GM12864 (cell line): ENCODE data around the gene CD109.

Source experiments
- DNase-seq: peaks from one replicate; pipeline ENCODE4 v3.0.0-alpha.2; 2011; ENCODE audit warnings: low read depth
- H3K4me3 ChIP-seq: 2 replicates; pipeline ENCODE4 v1.5.1; 2011; ENCODE audit warnings: mild to moderate bottlenecking, low read depth, low read length, control low read depth
- CTCF ChIP-seq: IDR thresholded peaks from 2 replicates; pipeline ENCODE4 v1.5.1; 2011; ENCODE audit warnings: low read depth, mild to moderate bottlenecking, moderate library complexity, low read length, control low read depth, inconsistent platforms; ENCODE audit errors: missing control alignments

The CD109 gene

DNA sequence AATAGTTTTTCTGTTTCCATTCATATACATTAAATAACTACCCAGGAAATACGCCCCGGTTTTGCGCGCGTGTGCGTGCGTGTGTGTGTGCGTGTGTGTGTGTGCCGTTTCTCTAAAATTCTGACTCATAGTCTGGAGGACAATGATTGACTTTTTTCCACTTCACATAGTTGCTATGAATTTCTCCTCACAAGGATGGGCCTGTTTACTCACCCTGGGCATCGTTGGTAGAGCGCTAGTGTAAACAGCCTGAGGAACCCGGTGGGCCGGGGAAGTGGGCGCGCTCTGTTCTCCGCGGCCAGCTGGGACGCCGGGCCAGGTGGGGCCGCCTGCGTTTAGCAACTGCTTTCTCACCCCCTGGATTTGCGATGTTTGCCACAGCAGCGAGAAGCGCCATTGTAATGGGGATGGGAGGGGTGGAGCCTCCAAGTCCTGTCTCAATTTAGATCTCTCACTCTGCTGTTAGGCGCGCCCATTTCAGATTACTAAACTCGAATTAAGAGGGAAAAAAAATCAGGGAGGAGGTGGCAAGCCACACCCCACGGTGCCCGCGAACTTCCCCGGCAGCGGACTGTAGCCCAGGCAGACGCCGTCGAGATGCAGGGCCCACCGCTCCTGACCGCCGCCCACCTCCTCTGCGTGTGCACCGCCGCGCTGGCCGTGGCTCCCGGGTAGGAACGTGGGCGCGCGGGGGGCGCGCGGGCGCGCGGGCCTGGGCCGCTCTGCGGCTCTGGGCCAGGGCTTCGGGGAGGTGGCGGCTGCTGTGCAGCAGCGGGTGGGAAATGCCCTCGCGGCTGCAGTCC lies at the start of gene CD109:
Gene CD109, plus strand, starts transcription at position 585 of the 803 bp plus-strand sequence. Its CDS starts 13 bp downstream, at position 598.
- no peak for DNase-seq
- peak within 1 kb of the TSS; percentile 27 for H3K4me3 ChIP-seq
- no peak for TF ChIP-seq CTCF

DNA sequence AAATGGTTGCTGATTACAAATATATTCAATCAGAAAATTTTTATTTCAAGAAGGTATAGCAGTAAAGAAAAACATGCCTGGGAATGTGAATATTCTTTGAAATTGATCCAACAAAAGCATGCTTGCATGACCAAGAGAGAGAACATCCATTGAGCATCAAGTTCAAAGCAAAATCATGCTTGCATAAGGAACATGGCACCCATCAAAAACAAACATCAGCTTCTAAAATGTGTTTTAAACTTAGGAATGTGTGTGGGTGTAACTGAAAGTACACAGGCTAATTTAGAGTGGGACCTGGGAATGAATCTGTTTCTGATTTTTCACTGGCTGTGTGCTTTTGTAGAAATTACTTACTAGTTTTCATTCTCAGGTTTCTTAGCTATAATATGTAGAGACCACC lies 47.8 kb upstream of the CD109 start:
- TF ChIP-seq CTCF, result no peak
- H3K4me3 ChIP-seq, result no peak overlapping the region
- DNase-seq, result no peak

GRCh38 chr6:73649783-73650182 lies 46.2 kb upstream of the CD109 start:
- TF ChIP-seq CTCF, result no peak
- DNase-seq, result no peak
- H3K4me3 ChIP-seq, result no peak overlapping the region

DNA sequence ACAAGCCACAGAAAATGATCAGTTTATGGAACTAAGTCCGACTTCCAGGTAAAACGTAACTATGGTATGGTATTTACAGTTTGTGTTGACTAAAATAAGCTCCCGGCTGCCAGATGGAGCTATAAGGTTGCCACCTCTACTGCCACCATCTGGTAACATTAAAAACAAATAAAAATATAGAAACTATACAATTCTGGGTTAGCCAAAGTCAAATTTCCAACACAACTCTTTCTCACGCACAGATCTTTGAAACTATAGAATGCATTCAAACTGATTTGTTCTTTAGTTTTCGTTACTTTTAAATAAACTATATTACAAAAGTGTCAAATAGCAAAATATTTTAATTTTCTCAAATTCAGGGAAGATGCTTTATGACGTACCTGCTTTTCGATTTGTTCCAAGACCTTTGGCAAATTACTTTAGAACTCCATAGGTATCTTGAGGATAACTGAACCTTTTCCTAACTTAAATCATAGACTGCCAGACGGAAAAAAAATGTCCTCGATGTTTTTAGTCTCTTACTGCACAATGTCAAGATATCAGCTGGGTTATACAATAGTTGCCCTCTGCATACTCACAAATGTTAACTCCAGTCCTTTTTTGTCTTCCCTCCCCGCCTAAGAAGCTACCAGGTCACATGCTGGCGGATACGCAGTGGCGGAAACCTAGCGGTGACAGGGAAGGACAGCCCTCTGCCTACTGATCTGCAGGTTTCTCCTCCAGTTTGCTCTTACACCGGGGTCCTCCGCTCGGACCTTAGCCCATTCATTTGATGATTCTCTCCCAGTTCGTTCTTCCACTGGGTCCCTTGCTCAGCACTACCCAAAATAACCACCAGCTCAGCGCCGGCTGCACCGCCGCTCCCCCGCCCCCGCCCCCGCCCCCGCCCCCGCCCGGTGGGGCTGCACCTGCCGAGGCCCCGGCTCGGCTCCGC lies 43.1 kb upstream of the CD109 start:
- H3K4me3 ChIP-seq, result peak overlapping the region; percentile 99
- TF ChIP-seq CTCF, result peak; percentile 39
- peak; percentile 72 for DNase-seq

GRCh38 chr6:73653571-73654424 lies 42.2 kb upstream of the CD109 start, which contains the start of gene SLC17A5:
Gene SLC17A5, minus strand, starts transcription at chr6:73653992. Its CDS starts 106 bp downstream, at chr6:73653886.
- no peak for TF ChIP-seq CTCF
- DNase-seq, result peak; percentile 80
- peak within 1 kb of the TSS; percentile 99 for H3K4me3 ChIP-seq

DNA sequence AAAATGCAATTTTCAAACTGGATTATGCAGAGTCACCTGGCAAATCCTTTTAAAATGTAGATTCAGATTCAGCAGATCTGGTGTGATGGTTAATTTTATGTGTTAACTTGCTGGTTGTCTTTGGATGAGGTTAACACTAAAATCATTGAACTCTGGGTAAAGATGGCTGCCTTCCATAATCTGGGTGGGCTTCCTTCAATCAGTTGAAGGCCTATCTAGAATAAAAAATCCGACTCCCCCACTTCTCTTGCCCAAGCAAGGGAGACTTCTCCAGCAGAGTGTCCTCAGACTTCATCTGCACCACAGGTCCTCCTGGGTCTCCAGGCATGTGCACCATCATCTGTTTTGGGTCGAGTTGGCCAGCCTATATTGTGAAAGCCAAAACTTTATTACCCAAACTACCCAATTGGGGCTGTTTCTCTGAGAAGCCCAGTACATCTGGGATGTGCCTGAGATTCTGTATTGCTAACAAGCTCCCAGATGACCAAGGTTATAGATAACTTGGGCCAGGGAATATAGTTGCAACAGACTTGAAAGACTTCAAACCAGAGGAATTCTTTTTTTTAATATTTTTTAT lies 40.6 kb upstream of the CD109 start:
- DNase-seq, result no peak
- no peak overlapping the region; the same call in 1 of the 2 replicates for H3K4me3 ChIP-seq
- TF ChIP-seq CTCF, result no peak
